ENCODE results near the gene GAGE10. TPM values are rescaled to one million over a fixed set of nuclear protein-coding genes. Genes with fewer than 3 reads are reported as not detected.
A peak's percentile ranks its signal among the peaks of the same experiment; 100 is the strongest.
"Not testable (repeated sequence)": the region's sequence is repeated elsewhere in the genome, so short reads cannot be mapped to it uniquely, and the experiment has no call there.

Gene GAGE10
- total and polyA plus RNA-seq, 9 donors, result not detected

- Histone ChIP-seq H3K9me3 (no peaks in the 10 kb centered on the region), H3K36me3 (no peaks in the 10 kb centered on the region), H3K27me3 (no peaks in the 10 kb centered on the region), H3K27ac (no peak overlapping the region), H3K4me3 (no peak overlapping the region), H3K4me1 (ENCODE audit: insufficient read depth) (no peaks in the 10 kb centered on the region)
- intact Hi-C loops (cut with DNase I), result loop anchor here in 1 of 4 donors (10.0 kb wide), 1 partner anchor 462 kb away; no protein-coding TSS in a partner anchor
- TF ChIP-seq POLR2A (IDR thresholded peaks at IDR 0.05) (no peak), EP300 (IDR thresholded peaks at IDR 0.05) (no peak), CTCF (IDR thresholded peaks at IDR 0.05) (no peak)
- no peak for DNase-seq
- WGBS, 3 donors, result 61 to 73% (median 68%) methylated on average over 17 of the region's 17 CpGs
These were observed 10.8 kb upstream of the GAGE10 start for GRCh38 chrX:49292400-49293362.

DNA sequence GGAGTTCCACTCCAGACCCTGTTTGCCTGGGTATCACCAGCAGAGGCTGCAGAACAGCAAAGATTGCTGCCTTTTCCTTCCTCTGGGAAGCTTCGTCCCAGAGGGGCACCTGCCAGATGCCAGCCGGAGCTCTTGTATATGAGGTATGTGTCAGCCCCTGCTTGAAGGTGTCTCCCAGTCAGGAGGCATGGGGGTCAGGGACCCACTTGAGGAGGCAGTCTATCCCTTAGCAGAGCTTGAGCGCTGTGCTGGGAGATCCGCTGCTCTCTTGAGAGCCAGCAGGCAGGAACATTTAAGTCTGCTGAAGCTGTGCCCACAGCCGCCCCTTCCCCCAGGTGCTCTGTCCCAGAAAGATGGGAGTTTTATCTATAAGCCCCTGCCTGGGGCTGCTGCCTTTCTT, 4.2 kb upstream of the GAGE10 start:
- H3K36me3 ChIP-seq; H3K9me3 ChIP-seq; H3K27ac ChIP-seq; H3K4me3 ChIP-seq; DNase-seq; H3K27me3 ChIP-seq; H3K4me1 ChIP-seq (ENCODE audit: insufficient read depth): not testable (repeated sequence)
- WGBS, 3 donors, result 84 to 95% (median 92%) methylated on average over 5 of the region's 5 CpGs
- intact Hi-C loops (cut with DNase I), result loop anchor here in 1 of 4 donors (10.0 kb wide), 1 partner anchor 456 kb away; no protein-coding TSS in a partner anchor

DNA sequence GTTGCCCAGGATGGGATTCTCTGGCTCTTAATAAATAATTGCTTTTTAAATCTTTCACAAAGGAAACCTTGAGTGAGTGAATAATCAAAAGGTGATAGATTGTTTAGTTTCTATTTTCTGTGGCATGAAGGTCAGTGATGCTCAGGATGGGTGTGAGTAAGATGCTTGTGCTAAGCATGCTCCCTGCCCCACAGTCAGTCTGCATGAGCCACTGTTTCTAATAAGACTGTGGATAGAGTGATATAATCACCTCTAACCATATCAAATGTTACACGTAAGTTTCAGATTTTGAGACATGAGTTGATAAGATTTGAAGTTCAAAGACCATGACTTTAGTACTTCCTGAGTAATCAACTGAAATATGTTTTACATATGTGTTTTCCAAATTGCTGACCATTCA, 2.7 kb upstream of the GAGE10 start:
- Histone ChIP-seq H3K4me3 (no peak overlapping the region), H3K36me3 (no peaks in the 10 kb centered on the region), H3K9me3 (no peaks in the 10 kb centered on the region), H3K4me1 (ENCODE audit: insufficient read depth) (no peaks in the 10 kb centered on the region), H3K27me3 (no peaks in the 10 kb centered on the region), H3K27ac (no peak overlapping the region)
- no peak for DNase-seq
- WGBS, 3 donors, result 71 to 84% (median 73%) methylated on average over 1 of the region's 1 CpG
- intact Hi-C loops (cut with DNase I), result no loop called here
- no peak for TF ChIP-seq POLR2A (IDR thresholded peaks at IDR 0.05)
- TF ChIP-seq CTCF (IDR thresholded peaks at IDR 0.05), result no peak
- no peak for TF ChIP-seq EP300 (IDR thresholded peaks at IDR 0.05)

- H3K9me3 ChIP-seq; H3K36me3 ChIP-seq; intact Hi-C loops (cut with DNase I); H3K4me1 ChIP-seq (ENCODE audit: insufficient read depth); DNase-seq; H3K27me3 ChIP-seq; H3K4me3 ChIP-seq; H3K27ac ChIP-seq: not testable (repeated sequence)
- 10 to 18% (median 13%) methylated on average over 2 of the region's 2 CpGs for WGBS, 3 donors
These were observed 4.3 kb downstream of the GAGE10 start for GRCh38 chrX:49307775-49308174.

DNA sequence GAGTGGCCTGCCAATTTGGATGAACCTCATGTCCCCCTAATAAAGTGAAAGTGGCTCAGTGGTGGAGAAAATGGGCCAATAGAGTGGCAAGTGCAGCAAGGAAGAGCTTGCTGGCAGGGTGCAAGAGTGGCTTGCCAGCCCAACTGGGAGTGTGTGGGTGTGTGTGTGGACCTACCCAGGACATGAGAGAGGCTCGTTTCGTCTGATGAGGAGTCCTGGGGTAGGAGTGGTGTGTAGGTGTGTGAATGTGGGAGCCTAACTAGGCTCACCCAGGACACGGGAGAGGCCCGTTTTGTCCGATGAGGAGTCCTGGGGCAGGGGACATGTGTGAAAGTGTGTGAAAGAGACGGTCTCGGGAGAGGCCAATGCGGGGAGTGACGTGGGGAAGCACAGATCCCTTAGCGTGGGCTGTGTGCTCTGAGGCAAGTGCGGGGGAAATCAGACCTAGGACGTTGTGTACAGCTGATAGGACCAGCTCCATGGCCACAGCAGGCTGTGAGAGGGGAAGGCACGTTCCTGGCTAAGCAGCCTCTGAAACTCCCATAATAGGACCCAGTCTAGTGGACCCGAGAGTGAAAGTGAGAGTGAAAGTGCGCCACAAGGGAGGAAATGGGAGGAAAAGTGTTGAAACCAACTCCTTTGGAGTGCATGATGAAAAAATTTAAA, 5.3 kb downstream of the GAGE10 start:
- intact Hi-C loops (cut with DNase I), result no loop called here

More for the DNA sequence above, 5.3 kb downstream of the GAGE10 start:
- Histone ChIP-seq H3K9me3 (no peaks in the 10 kb centered on the region), H3K4me1 (ENCODE audit: insufficient read depth) (peaks cover 3% of the 10 kb centered on the region), H3K27ac (peak overlapping the region; percentile 48 to 75), H3K27me3 (no peaks in the 10 kb centered on the region), H3K4me3 (peak overlapping the region; percentile 36), H3K36me3 (no peaks in the 10 kb centered on the region)
- peak in 4 of 5 donors; percentile 44 to 67 (median 50) for DNase-seq
- 35 to 46% (median 40%) methylated on average over 15 of the region's 15 CpGs for WGBS, 3 donors
- TF ChIP-seq POLR2A (IDR thresholded peaks at IDR 0.05) (no peak), CTCF (IDR thresholded peaks at IDR 0.05) (no peak), EP300 (IDR thresholded peaks at IDR 0.05) (no peak)
